ENCODE data around the gene ST13. TPM values are rescaled to one million over a fixed set of nuclear protein-coding genes. Genes with fewer than 3 reads are reported as not detected.
"Not testable (repeated sequence)": the region's sequence is repeated elsewhere in the genome, so short reads cannot be mapped to it uniquely, and the experiment has no call there.

ST13 gene
- total RNA-seq, result 241 TPM
- long read RNA-seq, transcript ST13-201 (12 exons, 3,595 nt), result major isoform, 816 of 904 reads
- long read RNA-seq, partial matches to known transcripts, result 55 of 904 reads
- long read RNA-seq, other reads (novel, unspliced or antisense), result 33 of 904 reads

- peak; percentile 99 for DNase-seq (ENCODE audit: low spot score)
Observed at GRCh38 chr22:40856513-40857308, at the start of gene ST13, which contains the start of gene XPNPEP3. Gene ST13 (minus strand): TSS chr22:40856639. CDS start chr22:40856540, 99 bp downstream. Gene XPNPEP3 (plus strand): TSS chr22:40857148. CDS start chr22:40857182, 34 bp downstream.

- DNase-seq (ENCODE audit: low spot score), result no peak
Observed at GRCh38 chr22:40904101-40904500, 47.7 kb upstream of the ST13 start.

- DNase-seq (ENCODE audit: low spot score), result no peak
Observed at GRCh38 chr22:40898850-40899357, 42.5 kb upstream of the ST13 start.

- DNase-seq (ENCODE audit: low spot score), result no peak
Observed at GRCh38 chr22:40894417-40894816, 38.0 kb upstream of the ST13 start.

- no peak for DNase-seq (ENCODE audit: low spot score)
Observed at GRCh38 chr22:40890881-40891280, 34.4 kb upstream of the ST13 start.

GRCh38 chr22:40889116-40889515 is 32.7 kb upstream of the ST13 start:
- no peak for DNase-seq (ENCODE audit: low spot score)

- DNase-seq (ENCODE audit: low spot score), result no peak
Observed at GRCh38 chr22:40878922-40879321, 22.5 kb upstream of the ST13 start.

- DNase-seq (ENCODE audit: low spot score), result no peak
Observed at GRCh38 chr22:40877488-40877887, 21.0 kb upstream of the ST13 start.

- no peak for DNase-seq (ENCODE audit: low spot score)
Observed at GRCh38 chr22:40876907-40877306, 20.5 kb upstream of the ST13 start.

- no peak for DNase-seq (ENCODE audit: low spot score)
Observed at GRCh38 chr22:40875111-40875510, 18.7 kb upstream of the ST13 start.

GRCh38 chr22:40874016-40874415 is 17.6 kb upstream of the ST13 start:
- no peak for DNase-seq (ENCODE audit: low spot score)

GRCh38 chr22:40868379-40868778 is 11.9 kb upstream of the ST13 start:
- DNase-seq (ENCODE audit: low spot score), result not testable (repeated sequence)

- DNase-seq (ENCODE audit: low spot score), result no peak
Observed at GRCh38 chr22:40867109-40867508, 10.7 kb upstream of the ST13 start.

GRCh38 chr22:40862537-40862936 is 6.1 kb upstream of the ST13 start:
- no peak for DNase-seq (ENCODE audit: low spot score)

- DNase-seq (ENCODE audit: low spot score), result no peak
Observed at GRCh38 chr22:40862013-40862412, 5.6 kb upstream of the ST13 start, which contains the start of gene DNAJB7. Gene DNAJB7 (minus strand): TSS chr22:40862113. CDS start chr22:40861994, 119 bp downstream.

GRCh38 chr22:40857309-40857855 is 943 bp upstream of the ST13 start:
- DNase-seq (ENCODE audit: low spot score), result no peak

- no peak for DNase-seq (ENCODE audit: low spot score)
Observed at GRCh38 chr22:40855979-40856512, 393 bp downstream of the ST13 start.

GRCh38 chr22:40855071-40855978 is 1.1 kb downstream of the ST13 start:
- DNase-seq (ENCODE audit: low spot score), result no peak

- no peak for DNase-seq (ENCODE audit: low spot score)
Observed at GRCh38 chr22:40853961-40854360, 2.5 kb downstream of the ST13 start.

GRCh38 chr22:40853333-40853732 is 3.1 kb downstream of the ST13 start:
- DNase-seq (ENCODE audit: low spot score), result no peak

GRCh38 chr22:40845816-40846215 is 10.6 kb downstream of the ST13 start:
- not testable (repeated sequence) for DNase-seq (ENCODE audit: low spot score)

All from mesenteric fat pad (tissue), 1 donor.